ENCODE measurements around the gene HOXB1.

- TF ChIP-seq CTCF (IDR thresholded peaks at IDR 0.05): no peak
- TF ChIP-seq POLR2A (IDR thresholded peaks at IDR 0.05): no peak
- no peak for TF ChIP-seq POLR2AphosphoS5 (IDR thresholded peaks at IDR 0.05)
Observed at GRCh38 chr17:48483004-48483403, 47.8 kb downstream of the HOXB1 start.
